Activated naive CD4-positive, alpha-beta T cell (primary cell): ENCODE results near the gene UNC5A.

Experiments used
- DNase-seq, 4 experiments: peaks; one replicate each; lab custom pipeline; 2025; lab: John Stamatoyannopoulos, UW

UNC5A gene

DNA sequence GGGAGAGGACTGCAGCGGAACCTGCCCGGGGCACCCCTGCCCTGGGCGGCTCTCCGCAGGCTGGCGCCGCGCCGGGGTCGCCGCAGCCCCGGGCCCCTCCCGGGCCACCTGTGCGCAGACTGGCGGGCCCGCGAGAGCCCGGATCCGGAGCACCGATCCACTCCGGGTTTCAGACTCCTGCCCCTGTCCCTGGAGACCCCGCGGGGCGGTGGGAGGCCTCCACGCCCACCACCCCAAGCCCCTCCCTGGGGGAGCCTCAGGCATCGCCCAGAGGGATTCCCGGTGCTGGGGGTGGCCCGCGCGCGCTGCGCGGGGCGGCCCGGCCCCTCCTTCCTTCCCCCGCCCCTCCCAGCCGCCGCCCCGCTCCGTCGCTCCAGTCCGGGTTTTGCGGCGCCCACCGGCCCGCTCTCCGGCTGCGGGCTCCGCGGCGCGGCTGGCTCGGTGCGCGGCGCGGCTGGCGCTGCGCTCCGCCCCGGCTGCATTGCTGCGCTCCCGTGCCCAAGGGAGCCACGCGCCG, at the start of gene UNC5A:
TSS of gene UNC5A (plus strand) at position 479 of the 517 bp plus-strand sequence. CDS start 192 bp downstream, outside the sequence.
- DNase-seq: peak in 2 of 4 experiments; percentile 21 to 38

DNA sequence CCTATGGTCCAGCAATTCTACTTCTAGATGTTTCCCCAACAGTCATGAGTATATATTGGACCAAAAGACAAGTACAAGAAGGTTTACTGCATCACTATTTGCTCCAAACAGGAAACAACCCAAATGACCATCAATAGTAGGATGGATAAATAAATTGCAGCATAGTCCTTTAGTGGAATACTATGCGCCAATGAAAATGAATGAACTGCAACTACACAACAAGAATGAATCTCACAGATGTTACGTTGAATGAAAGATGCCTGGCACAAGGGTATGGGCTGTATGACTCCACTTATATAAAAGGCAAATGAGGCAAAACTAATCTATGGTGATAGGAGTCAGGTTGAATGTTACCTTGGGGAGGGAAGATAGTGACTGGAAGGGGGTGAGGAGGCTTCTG, 48.6 kb upstream of the UNC5A start:
- DNase-seq: no peak

DNA sequence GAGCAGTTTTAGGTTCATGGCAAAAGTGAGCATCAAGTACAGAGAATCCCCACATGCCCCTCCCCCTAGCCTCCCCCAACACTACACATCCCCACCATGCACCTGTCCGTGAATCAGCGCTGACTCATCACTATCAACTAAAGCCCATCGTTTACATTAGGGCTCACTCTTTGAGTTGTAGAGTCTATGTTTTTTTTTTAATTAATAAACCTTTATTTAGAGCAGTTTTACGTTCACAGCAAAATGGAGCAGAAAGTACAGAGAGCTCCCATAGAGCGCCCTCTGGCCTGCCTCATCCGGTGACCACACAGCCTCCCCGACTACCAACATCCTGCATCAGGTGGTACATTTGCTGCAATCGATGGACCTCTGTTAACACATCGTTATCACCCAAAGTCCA, 47.9 kb upstream of the UNC5A start:
- no peak for DNase-seq

DNA sequence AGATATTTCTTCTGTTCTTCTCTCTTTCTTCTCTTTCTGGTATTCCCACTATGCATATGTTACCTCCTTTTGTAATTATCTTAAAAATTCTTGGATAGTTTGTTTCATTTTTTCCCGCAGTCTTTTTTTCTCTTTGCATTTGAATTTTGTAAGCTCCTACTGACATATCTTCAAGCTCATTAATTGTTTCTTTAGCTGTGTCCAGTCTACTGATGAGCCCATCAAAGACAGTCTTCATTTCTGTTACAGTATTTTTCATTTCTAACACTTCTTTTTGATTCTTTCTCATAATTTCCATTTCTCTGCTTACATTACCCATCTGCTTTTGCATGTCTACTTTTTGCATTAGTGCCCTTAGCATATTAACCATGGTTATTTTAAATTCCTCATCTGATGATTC, 44.7 kb upstream of the UNC5A start:
- DNase-seq: no peak

DNA sequence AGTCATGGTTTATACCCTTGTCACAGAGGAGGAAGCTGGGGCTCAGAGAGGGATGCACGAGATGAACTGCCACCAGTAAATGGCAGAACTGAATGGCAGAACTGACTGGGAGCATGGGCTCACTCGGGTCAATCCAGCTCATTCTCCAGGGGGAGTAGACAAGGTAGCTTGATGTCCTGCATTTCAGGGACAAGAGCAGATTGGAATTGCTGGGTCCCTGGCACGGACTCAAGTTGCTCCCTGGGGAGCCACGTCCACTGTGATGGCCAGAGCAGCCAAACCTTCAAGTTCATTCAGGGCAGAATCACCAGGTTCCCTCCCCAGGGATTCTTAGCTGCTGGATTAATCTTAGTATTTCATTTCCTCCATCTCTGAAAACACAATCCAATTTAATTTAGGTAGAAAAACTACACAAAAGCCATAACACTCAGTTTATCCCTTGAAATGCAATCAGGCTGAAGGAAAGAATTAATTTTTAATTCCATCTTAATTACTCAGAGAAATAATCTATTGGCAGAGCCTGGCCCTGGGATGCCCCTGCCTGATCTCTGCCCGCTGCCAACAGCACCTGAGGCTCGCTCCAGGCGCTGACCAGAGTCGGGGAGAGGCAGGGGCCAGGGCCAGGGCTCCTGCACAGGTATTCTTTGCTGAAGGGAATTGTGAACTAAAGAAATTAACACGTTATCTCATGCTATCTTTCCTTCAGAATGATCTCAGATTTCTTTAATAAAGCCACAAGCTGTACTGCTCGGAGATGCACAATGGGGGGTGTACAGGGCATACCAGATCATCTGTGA, 42.0 kb upstream of the UNC5A start:
- no peak for DNase-seq

DNA sequence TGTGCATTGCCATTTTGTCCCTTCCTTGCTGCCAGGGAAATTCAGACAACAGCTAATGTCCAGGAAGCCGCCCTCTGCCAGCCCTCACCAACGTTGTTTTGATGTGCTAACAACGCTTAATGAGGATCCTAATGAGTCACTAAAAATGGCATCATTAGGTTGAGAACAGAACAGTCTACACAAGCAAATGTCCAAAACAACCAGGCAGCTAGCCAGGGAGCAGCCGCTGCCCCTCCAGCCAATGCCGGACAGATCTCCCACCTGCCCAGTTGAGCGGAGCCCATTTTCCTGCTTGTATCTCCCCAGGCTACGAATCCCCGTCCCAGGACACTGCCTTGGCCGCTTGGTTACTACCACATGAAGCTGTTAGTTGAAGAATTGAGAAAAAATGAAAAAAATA, 40.4 kb upstream of the UNC5A start:
- DNase-seq: no peak

DNA sequence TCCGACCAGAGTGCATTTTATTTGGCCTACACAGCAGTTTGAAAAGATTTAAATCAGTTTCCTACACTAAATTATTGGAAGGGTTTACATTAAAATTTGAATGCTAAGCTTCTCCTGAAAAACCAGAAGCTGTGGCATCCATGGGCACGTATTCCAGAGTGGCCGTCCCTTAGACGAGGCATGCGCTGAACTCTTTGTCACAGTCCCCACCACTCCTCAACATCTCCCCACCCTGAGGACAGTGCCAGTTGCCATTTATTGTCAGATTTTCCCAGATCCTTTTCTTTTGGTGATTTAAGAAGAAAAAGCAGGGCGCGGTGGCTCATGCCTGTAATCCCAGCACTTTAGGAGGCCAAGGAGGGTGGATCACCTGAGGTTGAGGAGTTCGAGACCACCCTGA, 39.9 kb upstream of the UNC5A start:
- no peak for DNase-seq

DNA sequence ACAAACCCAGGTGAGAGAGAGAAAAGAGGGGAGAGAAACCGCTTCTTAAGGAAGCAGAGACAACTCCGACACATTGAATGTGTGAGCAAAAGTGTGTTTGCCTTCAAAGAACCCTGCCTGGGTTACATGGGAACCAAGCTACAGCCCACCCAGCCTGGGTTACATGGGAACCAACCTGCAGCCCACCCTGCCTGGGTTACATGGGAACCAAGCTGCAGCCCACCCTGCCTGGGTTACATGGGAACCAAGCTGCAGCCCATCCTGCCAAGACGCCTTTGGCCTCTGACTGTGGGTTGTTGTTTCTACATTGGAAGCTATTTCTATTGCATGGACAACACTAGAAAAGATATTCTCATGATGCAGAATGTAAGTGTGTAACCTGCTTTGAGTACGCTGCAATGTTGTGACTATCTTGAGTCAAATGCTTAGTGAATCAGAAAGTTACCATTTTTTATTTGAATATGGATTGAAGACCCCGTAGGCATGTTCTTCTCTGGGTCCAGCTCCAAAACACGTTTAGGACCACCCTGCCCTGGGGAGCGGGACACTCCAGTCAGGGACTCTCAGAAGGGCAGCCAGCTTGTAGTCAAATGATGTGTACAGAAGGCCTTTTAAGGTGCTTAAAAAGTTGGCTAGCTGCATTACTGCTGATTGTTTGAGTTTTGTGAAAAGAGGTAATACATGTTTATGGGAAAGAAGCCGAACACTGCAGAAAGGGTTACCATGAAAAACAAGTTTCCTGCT, 39.1 kb upstream of the UNC5A start:
- no peak for DNase-seq

DNA sequence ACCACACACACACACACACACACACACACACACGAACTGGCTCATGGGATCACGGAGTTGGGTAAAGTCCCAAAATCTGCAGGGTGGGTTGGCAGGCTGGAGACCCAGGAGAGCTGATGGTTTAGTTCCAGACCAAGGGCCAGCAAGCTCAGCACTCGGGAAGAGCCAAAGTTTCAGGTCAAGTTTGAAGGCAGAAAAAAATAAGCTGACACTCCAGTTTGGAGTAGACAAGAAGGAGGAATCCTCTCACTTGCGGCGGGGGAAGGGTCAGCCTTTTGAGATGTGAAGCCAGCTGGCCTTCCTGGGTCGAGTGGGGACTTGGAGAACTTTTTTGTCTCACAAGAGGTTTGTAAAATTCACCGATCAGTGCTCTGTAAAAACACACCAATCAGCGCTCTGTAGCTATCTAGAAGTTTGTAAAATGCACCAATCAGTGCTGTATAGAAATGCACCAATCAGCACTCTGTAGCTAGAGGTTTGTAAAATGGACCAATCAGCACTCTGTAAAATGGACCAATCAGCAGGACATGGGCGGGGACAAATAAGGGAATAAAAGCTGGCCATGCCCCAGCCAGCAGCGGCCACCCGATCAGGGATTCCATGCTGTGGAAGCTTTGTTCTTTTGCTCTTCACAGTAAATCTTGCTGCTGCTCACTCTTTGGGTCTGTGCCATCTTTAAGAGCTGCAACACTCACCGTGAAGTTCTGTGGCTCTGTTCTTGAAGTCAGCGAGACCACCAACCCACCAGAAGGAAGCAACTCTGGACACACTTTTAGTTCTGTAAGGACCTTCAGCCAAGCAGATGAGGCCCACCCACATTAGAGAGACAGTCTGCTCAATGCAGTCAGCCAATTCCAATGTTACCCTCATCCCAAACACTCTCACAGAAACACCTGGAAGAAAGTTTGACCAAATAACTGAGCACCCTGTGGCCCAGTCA, 37.8 kb upstream of the UNC5A start:
- no peak for DNase-seq

DNA sequence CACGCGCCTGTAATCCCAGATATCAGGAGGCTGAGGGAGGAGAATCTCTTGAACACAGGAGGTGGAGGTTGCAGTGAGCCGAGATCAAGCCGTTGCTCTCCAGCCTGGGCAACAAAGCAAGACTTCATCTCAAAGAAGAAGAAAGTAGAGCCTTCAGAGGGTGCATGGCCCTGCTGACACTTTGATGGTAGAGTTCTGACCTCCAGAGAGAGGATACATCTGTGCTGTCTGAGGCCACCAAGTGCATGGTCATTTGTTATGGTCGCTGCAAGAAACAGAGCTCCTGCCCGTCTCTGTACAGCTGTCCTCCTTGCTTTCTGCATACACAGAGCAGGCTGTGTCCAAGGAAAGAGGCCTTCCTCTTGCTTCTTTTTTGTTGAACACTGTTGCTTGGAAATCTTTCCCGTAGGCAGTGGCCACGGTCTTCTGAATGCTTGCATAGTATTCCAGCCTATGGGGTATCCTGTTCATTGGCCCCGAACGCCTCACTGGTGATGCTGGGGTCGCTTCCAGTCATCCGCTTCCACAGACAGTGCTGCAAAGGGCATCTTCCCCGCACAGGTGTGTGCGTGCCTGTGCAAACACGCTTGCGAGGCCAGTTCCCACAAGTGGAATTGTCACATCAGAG, 36.8 kb upstream of the UNC5A start:
- no peak for DNase-seq

DNA sequence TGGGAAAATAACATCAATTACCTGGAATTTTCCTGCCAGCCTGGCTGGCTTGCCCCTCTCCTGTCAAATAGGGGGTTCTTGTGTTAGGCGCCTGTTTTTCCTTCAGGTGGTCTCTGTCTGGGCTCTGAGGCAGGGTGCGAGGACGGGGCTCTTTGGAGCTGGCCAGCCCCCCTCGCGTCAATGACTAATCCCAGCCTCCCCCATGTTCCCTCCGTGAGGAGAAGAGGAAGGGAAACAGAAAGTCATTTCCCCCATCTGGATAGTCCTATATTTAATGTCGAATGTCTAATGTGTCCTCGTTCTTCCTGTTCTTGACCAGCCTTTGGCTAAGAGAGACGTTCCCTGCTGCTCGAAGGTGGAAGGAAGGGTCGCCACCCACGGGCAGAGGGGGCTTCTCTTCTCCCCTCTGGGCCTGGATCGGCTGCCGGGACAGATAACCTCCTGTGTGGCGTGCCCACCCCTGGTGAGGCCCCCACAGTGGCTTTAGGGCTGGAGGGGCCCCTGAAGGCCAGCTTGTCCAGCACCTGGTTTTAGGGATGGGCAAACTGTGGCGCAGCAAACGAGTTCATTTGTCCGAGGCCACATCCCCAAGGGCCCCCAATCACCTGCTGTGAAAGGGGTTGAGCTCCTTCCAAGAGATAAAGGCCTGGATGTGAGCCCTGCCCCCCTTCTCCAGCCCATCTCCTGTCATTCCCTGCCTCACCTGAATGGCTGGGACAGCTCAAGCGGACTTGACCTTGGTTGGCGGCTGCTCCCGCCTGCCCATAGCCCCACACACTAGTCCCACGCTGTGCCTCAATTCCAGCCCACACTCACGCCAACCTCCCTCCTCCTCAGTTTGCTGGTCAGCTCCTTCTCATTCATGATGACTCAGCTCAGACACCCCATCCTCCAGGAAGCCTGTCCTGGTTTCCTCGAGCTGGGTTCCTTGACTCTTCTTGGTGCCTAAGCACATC, 35.9 kb upstream of the UNC5A start:
- DNase-seq: no peak

DNA sequence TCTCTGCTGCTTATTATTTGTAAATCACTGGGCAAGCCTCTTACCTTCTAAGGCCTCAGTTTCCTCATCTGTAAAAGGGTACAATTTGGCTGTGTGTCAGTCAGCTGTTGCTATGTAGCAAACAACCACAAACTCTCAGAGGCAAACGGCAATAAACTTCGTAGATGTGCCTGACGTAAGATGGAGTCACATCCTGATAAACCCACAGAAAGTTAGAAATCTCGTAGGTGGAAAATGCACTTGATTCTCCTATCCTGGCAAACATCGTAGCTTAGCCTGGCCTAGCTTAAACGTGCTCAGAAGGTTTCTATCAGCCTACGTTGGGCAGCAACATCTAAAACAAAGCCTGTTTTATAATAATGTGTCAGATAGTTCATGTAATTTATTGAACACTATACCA, 35.0 kb upstream of the UNC5A start:
- no peak for DNase-seq

DNA sequence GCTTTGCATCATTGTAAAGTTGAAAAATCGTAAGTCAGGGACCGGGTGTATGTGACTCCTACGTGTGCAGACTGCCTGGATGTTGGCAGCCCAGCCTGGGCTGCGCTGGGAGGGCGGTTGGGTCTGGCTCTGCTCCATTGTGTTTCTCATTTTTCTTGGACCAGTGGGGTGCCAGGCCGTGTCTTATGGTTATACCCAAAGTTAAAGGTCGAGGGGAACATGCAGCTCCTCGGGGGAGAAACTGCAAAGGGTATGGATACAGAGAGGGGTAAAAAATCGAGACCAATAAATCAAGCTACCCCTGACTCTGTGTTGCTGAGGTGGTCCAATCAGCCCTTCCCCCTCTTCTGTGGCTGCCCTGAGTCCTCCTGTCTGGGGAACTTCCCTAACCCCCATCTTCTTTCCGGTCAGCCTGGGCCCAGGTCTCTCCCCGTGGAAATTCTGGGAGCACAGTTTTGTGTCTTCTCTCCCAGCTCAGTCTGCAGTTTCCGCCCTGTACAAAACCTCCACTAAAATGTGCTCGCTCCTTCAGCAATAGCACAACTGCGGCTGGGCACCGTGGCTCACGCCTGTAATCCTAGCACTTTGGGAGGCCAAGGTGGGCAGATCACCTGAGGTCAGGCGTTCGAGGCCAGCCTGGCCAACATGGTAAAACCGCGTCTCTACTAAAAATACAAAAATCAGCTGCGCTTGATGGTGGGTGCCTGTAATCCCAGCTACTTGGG, 34.1 kb upstream of the UNC5A start:
- no peak for DNase-seq

DNA sequence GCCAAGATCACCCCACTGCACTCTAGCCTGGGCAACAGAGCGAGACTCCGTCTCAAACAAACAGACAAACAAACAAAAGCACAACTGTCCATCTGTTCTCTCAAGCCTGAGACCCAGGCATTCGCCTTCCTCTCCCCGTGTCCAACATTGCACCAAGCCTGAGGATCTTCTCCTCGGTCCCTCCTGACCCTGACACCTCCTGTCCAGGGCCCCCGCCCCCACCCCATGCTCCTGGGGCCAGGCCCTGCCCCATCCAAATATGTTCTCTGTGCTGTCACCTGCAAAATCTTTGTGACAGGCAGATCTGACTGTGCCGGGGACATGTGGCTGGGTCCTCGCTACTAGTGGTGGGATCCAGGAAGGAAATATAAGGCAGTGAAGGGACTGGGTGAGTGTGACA, 33.4 kb upstream of the UNC5A start:
- DNase-seq: no peak

DNA sequence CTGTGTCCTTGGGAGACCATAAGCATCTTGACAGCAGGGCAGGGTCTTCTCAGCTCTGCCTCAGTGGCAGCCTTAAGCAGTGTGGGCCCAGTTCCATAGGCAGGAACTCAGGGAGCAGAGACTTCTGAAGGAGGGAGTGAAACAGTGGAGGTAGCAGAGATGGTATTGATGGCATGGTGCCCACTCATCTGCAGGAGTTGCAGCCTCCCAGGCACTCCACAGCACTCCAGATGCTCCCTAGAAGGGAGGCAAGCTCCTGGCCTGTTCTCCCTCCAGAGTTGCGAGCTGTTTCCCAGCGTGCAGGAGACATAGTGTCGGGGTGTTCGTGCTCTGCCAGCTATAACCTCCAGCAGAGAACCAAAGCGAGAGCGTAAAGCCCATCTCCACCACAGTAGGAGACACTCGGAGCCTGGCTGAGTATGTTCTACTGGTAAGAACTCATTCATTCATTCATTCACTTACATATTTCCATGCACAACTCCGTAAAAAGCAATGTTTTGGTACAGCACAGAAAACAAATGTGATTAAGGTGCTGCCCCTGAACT, 31.4 kb upstream of the UNC5A start:
- DNase-seq: no peak

DNA sequence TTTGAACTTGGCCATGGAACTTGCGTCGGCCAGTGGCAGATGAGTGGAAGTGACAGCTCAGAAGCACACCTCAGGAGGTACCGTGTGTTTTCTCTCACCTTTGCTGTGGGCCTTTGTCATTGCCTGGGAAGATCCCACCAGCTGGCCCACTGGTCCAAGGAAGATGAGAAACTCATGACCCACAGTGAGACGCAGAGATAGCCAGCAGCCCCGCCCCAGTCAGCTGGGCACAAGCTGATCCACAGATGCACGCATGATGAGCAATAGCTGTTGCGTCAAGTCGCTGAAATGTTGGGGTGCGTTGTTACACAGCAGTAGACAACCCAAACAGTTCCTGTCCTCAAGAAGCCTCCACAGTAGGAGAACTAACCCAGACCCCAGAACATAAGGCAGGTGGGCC, 30.8 kb upstream of the UNC5A start:
- DNase-seq: no peak

DNA sequence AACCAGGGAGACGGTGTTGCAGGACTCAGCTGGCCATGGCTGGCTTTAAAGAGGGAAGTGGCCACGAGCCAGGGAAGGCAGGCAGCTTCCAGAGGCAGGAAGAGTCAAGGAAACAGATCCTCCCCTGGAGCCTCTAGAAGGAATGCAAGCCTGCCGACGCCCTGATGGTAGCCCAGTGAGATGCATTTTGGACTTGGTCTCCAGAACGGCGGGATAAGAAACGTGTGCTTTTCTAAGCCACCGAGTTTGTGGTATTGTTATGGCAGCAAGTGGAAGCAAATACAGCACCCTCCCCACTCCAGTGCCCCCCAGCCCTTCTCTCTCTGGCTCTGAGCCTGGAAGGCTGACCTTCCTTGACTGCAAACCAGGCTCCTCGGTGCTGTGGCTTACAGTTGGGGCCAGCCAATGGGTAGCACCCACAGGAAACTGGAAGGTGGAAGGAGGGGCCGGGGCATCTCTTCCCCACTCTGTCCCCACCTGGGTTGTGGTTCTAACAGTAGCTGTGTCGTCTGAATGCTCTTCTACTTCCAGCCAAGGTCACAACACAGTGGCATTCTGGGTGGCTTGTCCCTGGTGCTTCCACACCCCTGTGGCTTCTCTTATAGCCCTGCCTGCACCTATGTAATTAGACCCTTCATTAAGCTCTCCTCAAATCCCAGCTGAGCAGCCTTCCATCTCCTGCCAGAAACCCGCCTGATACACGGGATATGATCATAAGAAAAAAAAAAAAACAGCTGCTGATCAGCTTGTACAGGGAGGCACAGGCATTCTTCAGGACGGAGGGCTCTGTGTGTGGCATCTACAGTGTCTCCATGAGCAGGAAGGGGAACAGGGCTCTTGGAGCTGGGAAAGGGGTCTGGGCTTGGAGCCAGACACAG, 29.9 kb upstream of the UNC5A start:
- no peak for DNase-seq

DNA sequence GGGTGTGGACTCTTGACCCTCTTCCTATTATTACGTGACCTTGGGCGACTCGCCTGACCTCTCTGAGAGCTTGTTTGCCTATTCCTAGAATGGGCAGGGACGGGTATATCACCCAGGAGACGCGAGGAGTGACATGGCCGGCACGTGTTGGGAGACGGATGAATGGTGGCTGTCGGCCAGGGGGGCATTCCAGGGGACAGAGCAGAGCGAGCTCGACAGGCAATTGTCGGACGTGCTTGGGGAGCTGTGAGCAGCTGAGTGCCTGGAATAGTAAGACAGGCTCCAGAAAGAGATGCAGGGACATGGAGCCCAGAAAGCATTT, 29.3 kb upstream of the UNC5A start:
- no peak for DNase-seq
